Measurements from ENCODE around the gene DNAAF1. TPM values are rescaled to one million over a fixed set of nuclear protein-coding genes. Genes with fewer than 3 reads are reported as not detected.

DNAAF1 gene
- total and polyA plus RNA-seq, 2 experiments from 2014 or later = 0.42 TPM

DNA sequence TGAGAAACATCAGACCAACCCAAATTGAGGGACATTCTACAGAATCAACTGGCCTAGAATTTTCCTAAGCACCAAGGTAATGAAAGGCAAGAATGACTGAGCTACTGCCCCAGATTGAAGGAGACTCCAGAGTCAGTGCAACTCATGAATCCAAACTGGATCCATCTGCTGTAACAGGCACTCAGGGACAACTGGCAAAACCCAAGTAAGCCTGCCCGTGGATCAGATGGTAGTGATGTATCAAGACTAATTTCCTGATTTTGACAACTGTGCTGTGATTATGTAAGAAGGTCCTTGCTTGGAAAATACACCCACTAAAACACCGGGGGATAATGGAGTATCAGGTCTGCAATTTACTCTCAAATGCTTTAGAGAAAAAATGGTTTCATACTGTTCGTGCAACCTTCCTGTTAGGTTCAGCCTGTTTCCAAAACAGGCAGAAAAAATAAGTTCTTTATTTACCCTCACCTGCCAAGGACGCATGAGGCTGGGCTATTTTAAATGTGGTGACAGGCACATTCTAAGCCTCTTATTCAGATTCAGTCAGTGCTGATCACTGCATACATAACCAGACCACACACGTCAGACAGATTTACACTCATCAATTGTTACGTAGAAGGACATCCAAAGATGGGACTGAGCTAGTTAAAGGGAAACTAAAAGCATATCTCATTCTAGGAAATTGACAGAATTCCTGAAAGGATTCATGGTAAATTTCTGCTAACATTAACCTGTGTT, 35.3 kb upstream of the DNAAF1 start (continued):
- TF ChIP-seq JUNB (IDR thresholded peaks at IDR 0.05; ENCODE audit: unreplicated experiment) (no peak), EZH2 (IDR thresholded peaks at IDR 0.05; ENCODE audit: low read depth, unreplicated experiment) (no peak), EZH2phosphoT487 (IDR thresholded peaks at IDR 0.05; ENCODE audit: unreplicated experiment) (no peak), CREB1 (CRISPR knock-in tag; IDR thresholded peaks at IDR 0.05; ENCODE audit: low read depth) (no peak), ZNF331 (CRISPR knock-in tag; IDR thresholded peaks at IDR 0.05; ENCODE audit: low read depth) (no peak), ZNF114 (CRISPR knock-in tag; IDR thresholded peaks at IDR 0.05) (no peak), NANOG (IDR thresholded peaks at IDR 0.05; ENCODE audit: borderline replicate concordance) (no peak), POLR2AphosphoS5 (IDR thresholded peaks at IDR 0.05; ENCODE audit: low read depth) (no peak)
- TF ChIP-seq, protein P1, sequence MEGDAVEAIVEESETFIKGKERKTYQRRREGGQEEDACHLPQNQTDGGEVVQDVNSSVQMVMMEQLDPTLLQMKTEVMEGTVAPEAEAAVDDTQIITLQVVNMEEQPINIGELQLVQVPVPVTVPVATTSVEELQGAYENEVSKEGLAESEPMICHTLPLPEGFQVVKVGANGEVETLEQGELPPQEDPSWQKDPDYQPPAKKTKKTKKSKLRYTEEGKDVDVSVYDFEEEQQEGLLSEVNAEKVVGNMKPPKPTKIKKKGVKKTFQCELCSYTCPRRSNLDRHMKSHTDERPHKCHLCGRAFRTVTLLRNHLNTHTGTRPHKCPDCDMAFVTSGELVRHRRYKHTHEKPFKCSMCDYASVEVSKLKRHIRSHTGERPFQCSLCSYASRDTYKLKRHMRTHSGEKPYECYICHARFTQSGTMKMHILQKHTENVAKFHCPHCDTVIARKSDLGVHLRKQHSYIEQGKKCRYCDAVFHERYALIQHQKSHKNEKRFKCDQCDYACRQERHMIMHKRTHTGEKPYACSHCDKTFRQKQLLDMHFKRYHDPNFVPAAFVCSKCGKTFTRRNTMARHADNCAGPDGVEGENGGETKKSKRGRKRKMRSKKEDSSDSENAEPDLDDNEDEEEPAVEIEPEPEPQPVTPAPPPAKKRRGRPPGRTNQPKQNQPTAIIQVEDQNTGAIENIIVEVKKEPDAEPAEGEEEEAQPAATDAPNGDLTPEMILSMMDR (conservative IDR thresholded peaks at IDR 0.05; ENCODE audit: low read depth in 2 of 2) = no peak
- TF ChIP-seq, protein P2, sequence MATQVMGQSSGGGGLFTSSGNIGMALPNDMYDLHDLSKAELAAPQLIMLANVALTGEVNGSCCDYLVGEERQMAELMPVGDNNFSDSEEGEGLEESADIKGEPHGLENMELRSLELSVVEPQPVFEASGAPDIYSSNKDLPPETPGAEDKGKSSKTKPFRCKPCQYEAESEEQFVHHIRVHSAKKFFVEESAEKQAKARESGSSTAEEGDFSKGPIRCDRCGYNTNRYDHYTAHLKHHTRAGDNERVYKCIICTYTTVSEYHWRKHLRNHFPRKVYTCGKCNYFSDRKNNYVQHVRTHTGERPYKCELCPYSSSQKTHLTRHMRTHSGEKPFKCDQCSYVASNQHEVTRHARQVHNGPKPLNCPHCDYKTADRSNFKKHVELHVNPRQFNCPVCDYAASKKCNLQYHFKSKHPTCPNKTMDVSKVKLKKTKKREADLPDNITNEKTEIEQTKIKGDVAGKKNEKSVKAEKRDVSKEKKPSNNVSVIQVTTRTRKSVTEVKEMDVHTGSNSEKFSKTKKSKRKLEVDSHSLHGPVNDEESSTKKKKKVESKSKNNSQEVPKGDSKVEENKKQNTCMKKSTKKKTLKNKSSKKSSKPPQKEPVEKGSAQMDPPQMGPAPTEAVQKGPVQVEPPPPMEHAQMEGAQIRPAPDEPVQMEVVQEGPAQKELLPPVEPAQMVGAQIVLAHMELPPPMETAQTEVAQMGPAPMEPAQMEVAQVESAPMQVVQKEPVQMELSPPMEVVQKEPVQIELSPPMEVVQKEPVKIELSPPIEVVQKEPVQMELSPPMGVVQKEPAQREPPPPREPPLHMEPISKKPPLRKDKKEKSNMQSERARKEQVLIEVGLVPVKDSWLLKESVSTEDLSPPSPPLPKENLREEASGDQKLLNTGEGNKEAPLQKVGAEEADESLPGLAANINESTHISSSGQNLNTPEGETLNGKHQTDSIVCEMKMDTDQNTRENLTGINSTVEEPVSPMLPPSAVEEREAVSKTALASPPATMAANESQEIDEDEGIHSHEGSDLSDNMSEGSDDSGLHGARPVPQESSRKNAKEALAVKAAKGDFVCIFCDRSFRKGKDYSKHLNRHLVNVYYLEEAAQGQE (IDR thresholded peaks at IDR 0.05; ENCODE audit: unreplicated experiment) = no peak

DNA sequence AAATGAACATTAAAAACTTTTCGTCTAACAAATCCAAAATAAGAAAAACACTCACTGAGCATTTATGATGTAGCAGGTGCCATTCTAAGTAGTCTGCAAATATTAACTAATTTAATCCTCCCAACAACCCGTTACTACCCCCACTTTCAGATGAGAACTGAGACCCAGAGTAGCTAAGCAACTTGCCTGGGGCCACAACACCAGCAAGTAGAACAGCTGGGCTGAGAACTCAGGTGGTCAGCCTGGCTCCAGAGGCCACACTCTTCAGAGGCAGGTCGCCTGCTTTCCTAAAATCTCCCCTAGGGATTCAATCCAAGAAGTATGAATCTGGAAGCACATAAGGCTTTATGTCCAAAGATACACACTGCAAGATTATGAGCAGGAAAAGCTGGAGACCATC, 34.6 kb upstream of the DNAAF1 start:
- H3K27ac Mint-ChIP-seq = 0 out of 2 replicates have a peak overlapping the region, but pooled peaks have one; percentile 42
- no peaks in the 10 kb centered on the region for H3K9me2 ChIP-seq (ENCODE audit: insufficient read depth)
- no peaks in the 10 kb centered on the region for H3K36me3 Mint-ChIP-seq (ENCODE audit: low read depth)
- no peak overlapping the region for H3K4me3 Mint-ChIP-seq
- peaks cover 1% of the 10 kb centered on the region for H3K27me3 Mint-ChIP-seq (ENCODE audit: insufficient read depth, low read depth, poor library complexity)
- H3K4me2 ChIP-seq = no peak overlapping the region
- DNase-seq (ENCODE audit: low spot score) (no peak), ATAC-seq (no peak)
- no peak overlapping the region for H3K4me3 ChIP-seq
- no peak overlapping the region for H2AFZ ChIP-seq
- no peak overlapping the region for H3K27ac ChIP-seq (ENCODE audit: low read depth)
- no peaks in the 10 kb centered on the region for H3F3A ChIP-seq (replicated peaks; ENCODE audit: low read depth)
- peaks cover 5% of the 10 kb centered on the region; the same call in 2 of the 3 replicates for H3K4me1 Mint-ChIP-seq
- peaks cover 28% of the 10 kb centered on the region; the same call in 1 of the 2 replicates for H4K20me1 ChIP-seq (replicated peaks; ENCODE audit: insufficient read depth)
- H3K4me1 ChIP-seq (ENCODE audit: insufficient read depth) = peaks cover 6% of the 10 kb centered on the region
- no peaks in the 10 kb centered on the region for H3K27me3 ChIP-seq (ENCODE audit: insufficient read depth)
- H3K9me3 Mint-ChIP-seq = no peaks in the 10 kb centered on the region
- H3K79me2 ChIP-seq (replicated peaks; ENCODE audit: insufficient read depth) = peaks cover 100% of the 10 kb centered on the region
- H3K36me3 ChIP-seq (ENCODE audit: insufficient read depth) = no peaks in the 10 kb centered on the region
- no peak for TF ChIP-seq NANOG (IDR thresholded peaks at IDR 0.05; ENCODE audit: borderline replicate concordance)
- no peak for TF ChIP-seq EZH2phosphoT487 (IDR thresholded peaks at IDR 0.05; ENCODE audit: unreplicated experiment)
- TF ChIP-seq, protein P1 (conservative IDR thresholded peaks at IDR 0.05; ENCODE audit: low read depth in 2 of 2) = no peak
- no peak for TF ChIP-seq STAT1 (IDR thresholded peaks at IDR 0.05; ENCODE audit: unreplicated experiment)
- TF ChIP-seq ZNF331 (CRISPR knock-in tag; IDR thresholded peaks at IDR 0.05; ENCODE audit: low read depth) = no peak
- TF ChIP-seq POLR2AphosphoS5 (IDR thresholded peaks at IDR 0.05; ENCODE audit: low read depth) = no peak
- no peak for TF ChIP-seq CREB1 (CRISPR knock-in tag; IDR thresholded peaks at IDR 0.05; ENCODE audit: low read depth)
- TF ChIP-seq ZNF114 (CRISPR knock-in tag; IDR thresholded peaks at IDR 0.05) = no peak
